Skeletal muscle cell (primary cell): ENCODE data around the gene VWCE.
"Not testable (repeated sequence)": the region's sequence is repeated elsewhere in the genome, so short reads cannot be mapped to it uniquely, and the experiment has no call there.

Experiments
- DNase-seq: peaks from one replicate; pipeline ENCODE4 v3.0.0-alpha.2; 2010; ENCODE audit warnings: low read depth
- H3K4me3 ChIP-seq: 2 replicates; pipeline ENCODE4 v1.5.1; 2011; ENCODE audit warnings: low read depth, mild to moderate bottlenecking, control low read depth, low read length, moderate library complexity

VWCE gene

GRCh38 chr11:61231033-61231432 is 64.1 kb downstream of the VWCE start:
- not testable (repeated sequence) for DNase-seq, H3K4me3 ChIP-seq

- not testable (repeated sequence) for DNase-seq, H3K4me3 ChIP-seq
Measured at GRCh38 chr11:61229458-61229857, 65.7 kb downstream of the VWCE start.

GRCh38 chr11:61226457-61227137 is 68.5 kb downstream of the VWCE start:
- not testable (repeated sequence) for DNase-seq, H3K4me3 ChIP-seq

DNA sequence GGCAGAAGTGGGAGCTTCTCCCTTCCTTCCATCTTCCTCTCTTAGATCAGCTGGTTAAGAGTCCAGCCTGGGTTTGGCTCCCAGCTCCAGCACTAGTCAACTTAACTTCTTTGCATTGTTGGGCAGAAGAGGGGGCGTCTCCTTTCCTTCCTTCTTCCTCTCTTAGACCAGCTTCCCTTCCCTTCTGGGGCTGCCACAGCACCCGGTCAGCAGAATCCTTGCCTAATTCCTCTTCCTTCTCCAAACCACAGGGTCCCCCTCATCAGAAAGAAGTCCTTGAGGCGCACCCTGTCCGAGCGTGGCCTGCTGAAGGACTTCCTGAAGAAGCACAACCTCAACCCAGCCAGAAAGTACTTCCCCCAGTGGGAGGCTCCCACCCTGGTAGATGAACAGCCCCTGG is 72.4 kb downstream of the VWCE start:
- not testable (repeated sequence) for H3K4me3 ChIP-seq, DNase-seq

DNA sequence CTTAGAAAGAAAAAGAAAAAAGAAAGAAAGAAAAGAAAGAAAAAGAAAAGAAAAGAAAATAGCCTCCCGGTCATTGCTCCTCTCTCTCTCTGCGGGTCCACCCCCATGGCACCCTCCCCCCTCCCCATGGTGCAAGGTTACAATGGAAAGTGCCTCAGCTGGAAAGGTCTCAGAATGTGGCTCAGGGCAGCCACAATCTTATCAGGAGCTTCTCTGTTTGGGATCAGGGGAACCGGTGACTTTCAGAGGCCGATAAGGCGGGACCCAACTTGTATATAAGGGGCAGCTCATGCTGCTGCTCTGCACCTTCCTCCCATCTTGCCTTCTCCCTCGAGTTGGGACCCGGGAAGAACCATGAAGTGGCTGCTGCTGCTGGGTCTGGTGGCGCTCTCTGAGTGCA is 73.1 kb downstream of the VWCE start, which contains the start of gene PGA4:
Gene PGA4 (plus strand): TSS at position 301 of the 400 bp plus-strand sequence. CDS start 54 bp downstream, at position 355.
- DNase-seq, H3K4me3 ChIP-seq: not testable (repeated sequence)

- not testable (repeated sequence) for DNase-seq, H3K4me3 ChIP-seq
Measured at GRCh38 chr11:61219016-61219415, 76.1 kb downstream of the VWCE start.

DNA sequence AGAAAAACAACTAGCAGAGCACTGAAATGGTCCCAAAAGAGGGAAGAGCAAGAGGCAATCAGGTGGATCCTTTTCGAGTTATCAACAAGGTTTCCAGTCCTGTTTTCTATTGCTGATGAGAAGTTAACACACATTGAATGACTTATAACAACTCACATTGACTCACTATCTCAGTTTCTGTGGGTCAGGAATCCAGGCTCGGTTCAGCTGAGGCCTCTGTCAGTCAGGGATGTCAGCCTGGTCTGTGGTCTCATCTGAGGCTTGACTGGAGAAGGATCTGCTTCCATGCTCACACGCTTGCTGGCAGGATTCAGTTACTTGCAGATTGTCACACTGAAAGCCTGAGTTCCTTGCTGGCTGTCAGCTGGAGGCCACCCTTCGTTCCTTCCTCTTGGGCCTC is 76.8 kb downstream of the VWCE start:
- DNase-seq, H3K4me3 ChIP-seq: not testable (repeated sequence)

GRCh38 chr11:61213711-61214324 is 81.3 kb downstream of the VWCE start:
- not testable (repeated sequence) for H3K4me3 ChIP-seq, DNase-seq

- not testable (repeated sequence) for DNase-seq, H3K4me3 ChIP-seq
Measured at GRCh38 chr11:61212202-61212601, 82.9 kb downstream of the VWCE start.

- H3K4me3 ChIP-seq, DNase-seq: not testable (repeated sequence)
Measured at GRCh38 chr11:61211327-61211952, 83.7 kb downstream of the VWCE start.

DNA sequence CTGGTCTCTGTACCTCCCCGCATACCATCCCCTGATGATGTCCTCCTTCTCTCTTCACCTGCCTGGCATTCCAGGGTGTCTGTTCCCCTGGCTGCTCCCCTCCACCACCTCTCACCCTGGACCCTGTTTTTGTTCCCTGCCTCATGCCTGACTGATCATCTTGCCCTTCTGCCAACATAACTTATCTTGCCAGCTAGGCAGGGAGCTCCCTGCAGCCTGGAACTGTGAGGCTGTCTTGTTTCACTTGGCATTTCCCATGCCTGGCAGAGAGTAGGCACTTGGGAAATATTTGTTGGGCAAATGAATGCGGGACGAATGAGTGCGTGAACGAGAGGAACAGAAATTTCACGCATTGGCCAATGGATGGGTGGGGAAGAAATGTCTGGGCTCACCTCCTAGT is 84.5 kb downstream of the VWCE start:
- not testable (repeated sequence) for H3K4me3 ChIP-seq, DNase-seq
